ENCODE results near the gene SON. TPM values are rescaled to one million over a fixed set of nuclear protein-coding genes. Genes with fewer than 3 reads are reported as not detected.
"Not testable (repeated sequence)": the region's sequence is repeated elsewhere in the genome, so short reads cannot be mapped to it uniquely, and the experiment has no call there.

The SON gene
- total RNA-seq, 1 donor from 2014 or later = 179 TPM

DNA sequence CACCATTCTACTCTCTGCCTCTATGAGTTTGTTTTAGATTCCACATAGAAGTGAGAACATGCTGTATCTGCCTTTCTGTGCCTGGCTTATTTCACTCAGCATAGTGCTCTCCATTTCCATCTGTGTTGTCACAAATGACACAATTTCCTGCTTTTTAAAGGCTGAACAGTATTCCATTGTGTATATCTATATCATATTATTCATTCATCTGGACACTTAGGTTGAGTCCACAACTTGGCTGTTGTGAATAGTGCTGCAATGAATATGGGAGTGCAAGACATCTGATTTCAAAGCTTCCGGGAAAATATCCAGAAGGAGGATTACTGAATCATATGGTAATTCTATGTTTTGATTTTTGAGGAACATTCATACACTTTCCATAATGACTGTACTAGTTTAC, 65.7 kb downstream of the SON start:
- H3K4me1 ChIP-seq = no peaks in the 10 kb centered on the region
- DNase-seq (ENCODE audit: low spot score in 2 of 2) = no peak
- peaks cover 26 to 47% of the 10 kb centered on the region in 2 donors for H3K36me3 ChIP-seq
- no peaks in the 10 kb centered on the region for H3K27me3 ChIP-seq
- H3K9me3 ChIP-seq = no peaks in the 10 kb centered on the region
- no peak overlapping the region for H3K27ac ChIP-seq
- TF ChIP-seq, protein P1, sequence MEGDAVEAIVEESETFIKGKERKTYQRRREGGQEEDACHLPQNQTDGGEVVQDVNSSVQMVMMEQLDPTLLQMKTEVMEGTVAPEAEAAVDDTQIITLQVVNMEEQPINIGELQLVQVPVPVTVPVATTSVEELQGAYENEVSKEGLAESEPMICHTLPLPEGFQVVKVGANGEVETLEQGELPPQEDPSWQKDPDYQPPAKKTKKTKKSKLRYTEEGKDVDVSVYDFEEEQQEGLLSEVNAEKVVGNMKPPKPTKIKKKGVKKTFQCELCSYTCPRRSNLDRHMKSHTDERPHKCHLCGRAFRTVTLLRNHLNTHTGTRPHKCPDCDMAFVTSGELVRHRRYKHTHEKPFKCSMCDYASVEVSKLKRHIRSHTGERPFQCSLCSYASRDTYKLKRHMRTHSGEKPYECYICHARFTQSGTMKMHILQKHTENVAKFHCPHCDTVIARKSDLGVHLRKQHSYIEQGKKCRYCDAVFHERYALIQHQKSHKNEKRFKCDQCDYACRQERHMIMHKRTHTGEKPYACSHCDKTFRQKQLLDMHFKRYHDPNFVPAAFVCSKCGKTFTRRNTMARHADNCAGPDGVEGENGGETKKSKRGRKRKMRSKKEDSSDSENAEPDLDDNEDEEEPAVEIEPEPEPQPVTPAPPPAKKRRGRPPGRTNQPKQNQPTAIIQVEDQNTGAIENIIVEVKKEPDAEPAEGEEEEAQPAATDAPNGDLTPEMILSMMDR (IDR thresholded peaks at IDR 0.05) = no peak
- no peak overlapping the region for H3K4me3 ChIP-seq
- intact Hi-C loops (cut with DNase I) = no loop called here

DNA sequence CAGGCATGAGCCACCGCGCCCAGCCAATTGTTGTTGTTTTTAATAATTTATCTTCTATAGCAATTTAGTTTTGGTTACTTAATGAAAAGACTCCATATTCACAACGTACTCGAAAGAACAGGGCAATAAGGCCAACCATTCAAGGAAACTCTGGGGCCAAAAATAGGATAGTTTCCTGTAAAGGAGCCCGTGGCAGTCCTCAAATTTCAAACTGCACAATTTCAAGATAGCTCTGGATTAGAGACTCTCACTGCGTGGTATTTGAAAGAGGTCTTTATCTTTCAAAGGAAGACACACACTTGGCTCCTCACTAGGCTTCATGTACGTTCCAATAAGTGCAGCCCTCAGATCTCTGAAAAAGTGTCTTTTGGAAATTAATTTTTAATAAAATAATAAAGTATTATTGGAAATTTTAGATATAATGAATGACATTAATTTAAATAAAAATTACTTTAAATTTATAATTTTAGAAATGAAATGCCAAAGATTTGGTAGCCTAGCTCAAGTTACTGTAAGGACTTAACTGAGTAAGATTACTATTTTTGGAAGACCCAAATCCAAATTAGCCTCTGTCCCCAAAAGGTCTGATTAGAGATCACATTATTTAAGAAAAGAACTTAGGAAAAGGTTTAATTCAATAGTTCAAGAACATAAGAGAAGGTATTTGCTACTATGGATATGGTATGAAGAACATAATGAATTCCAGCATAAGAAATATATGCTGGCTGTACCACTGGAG, 68.3 kb downstream of the SON start:
- peaks cover 31 to 56% of the 10 kb centered on the region in 2 donors for H3K36me3 ChIP-seq
- intact Hi-C loops (cut with DNase I) = no loop called here
- no peak for DNase-seq (ENCODE audit: low spot score in 2 of 2)
- TF ChIP-seq, protein P1 (IDR thresholded peaks at IDR 0.05) = no peak
- H3K4me3 ChIP-seq = no peak overlapping the region
- no peaks in the 10 kb centered on the region for H3K4me1 ChIP-seq
- H3K27me3 ChIP-seq = no peaks in the 10 kb centered on the region
- no peak overlapping the region for H3K27ac ChIP-seq
- no peaks in the 10 kb centered on the region for H3K9me3 ChIP-seq

DNA sequence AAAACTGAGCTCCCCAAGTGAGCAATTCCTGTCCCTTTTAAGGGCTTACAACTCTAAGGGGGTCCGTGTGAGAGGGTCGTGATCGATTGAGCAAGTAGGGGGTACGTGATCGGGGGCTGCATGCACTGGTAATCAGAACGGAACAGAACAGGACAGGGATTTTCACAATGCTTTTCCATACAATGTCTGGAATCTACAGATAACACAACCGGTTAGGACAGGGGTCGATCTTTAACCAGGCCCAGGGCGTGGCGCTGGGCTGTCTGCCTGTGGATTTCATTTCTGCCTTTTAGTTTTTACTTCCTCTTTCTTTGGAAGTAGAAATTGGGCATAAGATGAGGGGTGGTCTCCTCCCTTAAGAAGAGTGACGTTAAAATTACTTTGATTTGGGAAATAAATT, 74.7 kb downstream of the SON start:
- H3K4me1 ChIP-seq; DNase-seq (ENCODE audit: low spot score in 2 of 2); H3K27ac ChIP-seq; H3K4me3 ChIP-seq; H3K9me3 ChIP-seq; H3K27me3 ChIP-seq; intact Hi-C loops (cut with DNase I): not testable (repeated sequence)
- H3K36me3 ChIP-seq = peaks cover 28 to 52% of the 10 kb centered on the region in 2 donors

DNA sequence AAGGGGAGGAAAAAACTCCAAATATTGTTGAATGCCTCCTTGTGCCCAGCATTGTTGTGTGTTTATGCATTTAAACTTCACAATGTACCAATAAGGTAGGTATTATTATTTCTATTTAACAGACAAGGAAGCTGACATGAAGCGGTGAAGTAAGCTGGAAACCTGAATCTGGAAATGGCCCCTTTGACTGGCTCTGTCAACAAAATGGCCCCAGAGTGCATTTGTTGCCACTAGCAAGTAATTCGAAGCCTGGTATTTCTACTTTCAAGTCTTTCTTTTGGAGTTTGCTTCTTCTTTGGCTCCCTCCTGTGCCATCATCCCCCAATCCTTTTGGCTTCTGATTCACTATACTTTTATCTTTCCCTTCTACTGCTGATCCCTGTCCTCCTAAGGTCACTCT, 75.6 kb downstream of the SON start:
- Histone ChIP-seq H3K27ac (no peak overlapping the region), H3K4me3 (no peak overlapping the region), H3K4me1 (no peaks in the 10 kb centered on the region), H3K27me3 (no peaks in the 10 kb centered on the region), H3K36me3 (peaks cover 24 to 43% of the 10 kb centered on the region in 2 donors), H3K9me3 (no peaks in the 10 kb centered on the region)
- TF ChIP-seq, protein P1 (IDR thresholded peaks at IDR 0.05) = no peak
- no peak for DNase-seq (ENCODE audit: low spot score in 2 of 2)
- intact Hi-C loops (cut with DNase I) = no loop called here

DNA sequence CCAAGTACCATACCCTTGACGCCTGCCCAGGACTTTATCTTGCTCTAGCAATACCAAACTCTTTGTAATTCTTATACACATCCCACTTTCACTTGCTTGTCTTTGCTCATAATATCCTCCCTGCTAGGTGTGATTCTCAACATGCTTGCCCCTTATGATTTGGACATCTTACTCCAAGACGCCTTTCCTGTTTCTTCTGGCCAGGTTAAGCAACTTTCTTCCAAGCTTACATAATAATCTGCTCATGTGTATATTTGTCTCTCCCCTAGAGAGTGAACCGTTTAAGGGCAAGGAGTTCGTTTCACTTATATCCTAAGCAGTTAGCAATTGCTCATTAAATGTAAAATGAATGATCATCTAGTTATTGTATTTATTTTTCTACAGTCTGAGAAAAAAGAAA, 76.9 kb downstream of the SON start:
- TF ChIP-seq, protein P1 (IDR thresholded peaks at IDR 0.05) = no peak
- H3K27me3 ChIP-seq = no peaks in the 10 kb centered on the region
- intact Hi-C loops (cut with DNase I) = loop anchor here (10.0 kb wide), 1 partner anchor 805 kb away; a partner anchor contains a TSS
- no peaks in the 10 kb centered on the region for H3K4me1 ChIP-seq
- no peak overlapping the region for H3K4me3 ChIP-seq
- no peak overlapping the region for H3K27ac ChIP-seq
- H3K9me3 ChIP-seq = no peaks in the 10 kb centered on the region
- peaks cover 26 to 44% of the 10 kb centered on the region in 2 donors for H3K36me3 ChIP-seq
- DNase-seq (ENCODE audit: low spot score in 2 of 2) = no peak

DNA sequence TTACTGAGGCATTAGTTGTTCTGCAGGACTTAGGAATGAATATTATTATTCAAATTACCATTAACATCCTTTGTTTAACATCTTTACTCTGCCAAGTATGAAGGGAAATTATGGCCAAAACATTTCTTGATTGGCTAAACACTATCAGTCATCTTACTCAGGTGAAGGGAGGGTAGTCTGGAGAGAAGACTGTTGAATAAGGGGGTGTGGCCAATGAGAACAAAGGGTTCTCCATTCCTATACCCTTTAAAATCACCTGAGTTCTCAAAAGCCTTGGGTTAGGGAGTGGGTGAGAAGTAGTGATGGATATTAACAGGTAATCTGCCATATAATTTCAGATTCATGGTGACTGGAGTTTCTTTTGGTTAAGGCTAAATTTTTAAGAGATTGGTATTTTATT, 79.4 kb downstream of the SON start:
- Histone ChIP-seq H3K4me1 (no peaks in the 10 kb centered on the region), H3K27me3 (no peaks in the 10 kb centered on the region), H3K36me3 (peaks cover 28% of the 10 kb centered on the region in 2 donors), H3K27ac (no peak overlapping the region), H3K9me3 (no peaks in the 10 kb centered on the region), H3K4me3 (no peak overlapping the region)
- DNase-seq (ENCODE audit: low spot score in 2 of 2) = no peak
- TF ChIP-seq, protein P1 (IDR thresholded peaks at IDR 0.05) = no peak
- intact Hi-C loops (cut with DNase I) = loop anchor here (10.0 kb wide), 1 partner anchor 807 kb away; a partner anchor contains a TSS

DNA sequence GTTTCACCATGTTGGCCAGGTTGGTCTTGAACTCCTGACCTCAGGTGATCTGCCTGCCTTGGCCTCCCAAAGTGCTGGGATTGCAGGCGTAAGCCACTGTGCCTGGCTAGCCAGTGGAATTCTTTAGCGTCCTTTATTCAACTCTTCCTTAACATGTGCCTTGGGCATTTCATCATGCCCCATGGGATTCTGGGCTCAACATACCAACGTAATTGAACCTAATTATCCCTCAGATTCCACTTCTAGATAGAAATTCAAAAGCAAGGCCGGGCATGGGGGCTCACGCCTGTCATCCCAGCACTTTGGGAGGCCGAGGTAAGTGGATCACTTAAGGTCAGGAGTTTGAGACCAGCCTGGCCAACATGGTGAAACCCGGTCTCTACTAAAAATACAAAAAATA, 83.3 kb downstream of the SON start:
- DNase-seq (ENCODE audit: low spot score in 2 of 2); H3K27me3 ChIP-seq; H3K27ac ChIP-seq; H3K4me3 ChIP-seq; H3K4me1 ChIP-seq; H3K9me3 ChIP-seq: not testable (repeated sequence)
- intact Hi-C loops (cut with DNase I) = loop anchor here (10.0 kb wide), 1 partner anchor 811 kb away; a partner anchor contains a TSS
- H3K36me3 ChIP-seq = peaks cover 26 to 33% of the 10 kb centered on the region in 2 donors
